Astrocyte of the cerebellum (primary cell): ENCODE data around the gene PHF21B.
"Not testable (repeated sequence)": the region's sequence is repeated elsewhere in the genome, so short reads cannot be mapped to it uniquely, and the experiment has no call there.

ENCODE experiments used
- DNase-seq: peaks from one replicate; pipeline ENCODE4 v3.0.0-alpha.2; 2011; ENCODE audit warnings: low read depth
- H3K4me3 ChIP-seq: 2 replicates; pipeline ENCODE4 v1.5.1; 2011; ENCODE audit warnings: mild to moderate bottlenecking, low read depth, low read length, moderate library complexity
- CTCF ChIP-seq: IDR thresholded peaks from 2 replicates; pipeline ENCODE4 v1.5.1; 2012; ENCODE audit warnings: low read length, low read depth, moderate library complexity, mild to moderate bottlenecking; ENCODE audit errors: missing control alignments
- in situ Hi-C: cut with HindIII; loops from 2 replicates; pipeline ENCODE4 v1.10.0; 2017; ENCODE audit warnings: low sequenced_read_pairs

PHF21B gene

GRCh38 chr22:44906248-44906936 is 103.4 kb downstream of the PHF21B start:
- DNase-seq, result no peak
- TF ChIP-seq CTCF, result no peak
- H3K4me3 ChIP-seq, result no peak overlapping the region
- in situ Hi-C loops, result no loop called here

GRCh38 chr22:44904492-44905152 is 105.2 kb downstream of the PHF21B start:
- H3K4me3 ChIP-seq, DNase-seq, in situ Hi-C loops: not testable (repeated sequence)

GRCh38 chr22:44903164-44903563 is 106.6 kb downstream of the PHF21B start:
- in situ Hi-C loops, DNase-seq, H3K4me3 ChIP-seq: not testable (repeated sequence)

- no peak for DNase-seq
- H3K4me3 ChIP-seq, result no peak overlapping the region
- in situ Hi-C loops, result no loop called here
- no peak for TF ChIP-seq CTCF
Observed at GRCh38 chr22:44901301-44901700, 108.5 kb downstream of the PHF21B start.

GRCh38 chr22:44898236-44898635 is 111.6 kb downstream of the PHF21B start:
- no peak for DNase-seq
- in situ Hi-C loops, result no loop called here
- no peak overlapping the region for H3K4me3 ChIP-seq
- TF ChIP-seq CTCF, result no peak

- TF ChIP-seq CTCF, result no peak
- in situ Hi-C loops, result no loop called here
- no peak for DNase-seq
- no peak overlapping the region for H3K4me3 ChIP-seq
Observed at GRCh38 chr22:44895296-44896055, 114.3 kb downstream of the PHF21B start.

- no peak for TF ChIP-seq CTCF
- in situ Hi-C loops, result no loop called here
- DNase-seq, result no peak
- H3K4me3 ChIP-seq, result no peak overlapping the region
Observed at GRCh38 chr22:44894782-44895181, 115.0 kb downstream of the PHF21B start.
